Sigmoid colon (tissue), 7 donors: ENCODE measurements around the gene MOB3B. TPM values are rescaled to one million over a fixed set of nuclear protein-coding genes. Genes with fewer than 3 reads are reported as not detected.

Experiments
- DNase-seq: peaks from one replicate; pipeline ENCODE4 v3.0.0-alpha.2; 2019
- H3K27ac ChIP-seq, 4 donors: fragments of 200-600 bp; sonication (generic); one replicate each; pipeline ENCODE4 v1.5.1; 2016 to 2019; ENCODE audit warnings: mild to moderate bottlenecking in 1 of 4
- H3K27me3 ChIP-seq, 3 donors: fragments of 200-600 bp; sonication (generic); one replicate each; pipeline ENCODE4 v1.5.1; 2019; ENCODE audit warnings: mild to moderate bottlenecking in 1 of 3
- H3K36me3 ChIP-seq, 4 donors: fragments of 200-600 bp; sonication (generic); one replicate each; pipeline ENCODE4 v1.5.1; 2016 to 2019
- H3K4me1 ChIP-seq, 4 donors: fragments of 200-600 bp; sonication (generic); one replicate each; pipeline ENCODE4 v1.5.1; 2017 to 2019
- H3K4me3 ChIP-seq, 4 donors: fragments of 200-600 bp; sonication (generic); one replicate each; pipeline ENCODE4 v1.5.1; 2017 to 2019; ENCODE audit warnings: mild to moderate bottlenecking in 2 of 4, moderate library complexity in 1 of 4
- H3K9me3 ChIP-seq, 4 donors: fragments of 200-600 bp in 3 of 4; sonication (generic) in 3 of 4; one replicate each; pipeline versions ENCODE4 v1.5.1 to v1.6.1; 2013 to 2019
- CTCF ChIP-seq, 4 experiments: fragments of 450-650 bp in 3 of 4; fragments of 200-600 bp in 1 of 4; IDR thresholded peaks; one replicate each; pipeline ENCODE4 v1.5.1; 2016 to 2019; ENCODE audit warnings: antibody characterized with exemption in 4 of 4, mild to moderate bottlenecking in 3 of 4, moderate library complexity in 2 of 4
- EP300 ChIP-seq, 4 donors: sonication (generic); formaldehyde crosslinking; IDR thresholded peaks; one replicate each; pipeline ENCODE4 v1.6.1; 2017; ENCODE audit warnings: antibody characterized with exemption in 4 of 4
- POLR2A ChIP-seq, 2 donors: fragments of 450-650 bp; IDR thresholded peaks; one replicate each; pipeline ENCODE4 v1.6.1; 2016; ENCODE audit warnings: antibody characterized with exemption in 2 of 2, mild to moderate bottlenecking in 2 of 2, moderate library complexity in 2 of 2
- POLR2AphosphoS5 ChIP-seq, 4 donors: sonication (generic); formaldehyde crosslinking; IDR thresholded peaks; one replicate each; pipeline ENCODE4 v1.6.1; 2017; ENCODE audit warnings: antibody characterized with exemption in 4 of 4
- WGBS, 2 donors: extraction: QIAGEN DNeasy Blood & Tissue Kit; methylation state at CpG; one replicate each; pipeline ENCODE4 v1.1.7; 2013; 5-methylcytosine and 5-hydroxymethylcytosine counted together
- intact Hi-C: fragments of 100-400 bp; cut with DNase I; formaldehyde crosslinking; loops from one replicate; pipeline ENCODE4 v1.15.1; 2023
- polyA plus RNA-seq, 3 donors: library from polyadenylated mRNA; stranded (reverse); fragments of 200-250 nt; gene quantifications; one replicate each; pipeline ENCODE4 v1.2.3, GENCODE V29; 2013
- total RNA-seq, 4 donors: library from RNA; depleted of rRNA; stranded (reverse); fragments of >200 nt; gene quantifications; one replicate each; pipeline ENCODE4 v1.1.0, GENCODE V29; 2016
- donor health status: healthy with polysubstance abuse.
- donor health status: Bipolar disorder and iron deficiency.
- donor health status: healthy.

The MOB3B gene
- total and polyA plus RNA-seq, 7 donors, result 6.9 to 23.4 (median 16.1) TPM

GRCh38 chr9:27483576-27483975, 46.0 kb downstream of the MOB3B start:
- H3K4me3 ChIP-seq, result no peak overlapping the region
- no peak overlapping the region for H3K27ac ChIP-seq
- WGBS, 2 donors, result 72 to 94% methylated on average over 6 of the region's 6 CpGs
- H3K36me3 ChIP-seq, result no peaks in the 10 kb centered on the region
- TF ChIP-seq POLR2AphosphoS5 (IDR thresholded peaks at IDR 0.05) (no peak), EP300 (IDR thresholded peaks at IDR 0.05) (no peak), CTCF (IDR thresholded peaks at IDR 0.05) (no peak), POLR2A (IDR thresholded peaks at IDR 0.05) (no peak)
- no peaks in the 10 kb centered on the region for H3K9me3 ChIP-seq
- no peaks in the 10 kb centered on the region for H3K27me3 ChIP-seq
- intact Hi-C loops, result no loop called here
- no peak for DNase-seq
- peaks cover 0 to 15% (median 8%) of the 10 kb centered on the region in 4 donors for H3K4me1 ChIP-seq

GRCh38 chr9:27482709-27483108, 46.9 kb downstream of the MOB3B start:
- intact Hi-C loops, result no loop called here
- no peak for TF ChIP-seq CTCF (IDR thresholded peaks at IDR 0.05)
- TF ChIP-seq POLR2AphosphoS5 (IDR thresholded peaks at IDR 0.05), result no peak
- no peak for TF ChIP-seq POLR2A (IDR thresholded peaks at IDR 0.05)
- no peak for TF ChIP-seq EP300 (IDR thresholded peaks at IDR 0.05)
- Histone ChIP-seq H3K27me3 (no peaks in the 10 kb centered on the region), H3K27ac (no peak overlapping the region), H3K4me3 (no peak overlapping the region), H3K9me3 (no peaks in the 10 kb centered on the region), H3K4me1 (peaks cover 0 to 12% (median 8%) of the 10 kb centered on the region in 4 donors), H3K36me3 (no peaks in the 10 kb centered on the region)
- DNase-seq, result no peak
- 88 to 89% methylated on average over 2 of the region's 2 CpGs for WGBS, 2 donors

DNA sequence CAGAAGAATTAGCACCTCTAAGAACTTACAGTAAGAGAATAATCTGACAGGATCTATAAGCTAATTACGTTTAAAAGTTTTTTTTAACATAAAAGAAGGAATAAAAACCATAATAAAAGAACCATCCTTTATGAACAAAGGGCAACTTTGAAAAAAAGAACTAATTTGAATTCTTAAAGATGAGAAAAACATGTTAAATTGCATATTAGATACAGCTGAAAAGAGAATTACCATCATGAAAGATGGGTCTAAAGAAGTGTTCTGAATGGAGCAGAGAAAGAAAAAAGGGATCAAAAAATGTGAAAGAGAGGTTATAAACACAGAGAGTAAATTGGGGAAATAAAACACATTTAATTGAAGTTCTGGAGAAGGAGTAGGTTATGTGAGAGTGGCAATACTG, 51.3 kb downstream of the MOB3B start:
- DNase-seq, result no peak
- Histone ChIP-seq H3K27ac (peak overlapping the region in 1 of 4 donors; percentile 20), H3K4me1 (peaks cover 0 to 7% (median 6%) of the 10 kb centered on the region in 4 donors), H3K4me3 (no peak overlapping the region), H3K36me3 (no peaks in the 10 kb centered on the region), H3K9me3 (no peaks in the 10 kb centered on the region), H3K27me3 (no peaks in the 10 kb centered on the region)
- TF ChIP-seq CTCF (IDR thresholded peaks at IDR 0.05) (no peak), POLR2A (IDR thresholded peaks at IDR 0.05) (no peak)
- intact Hi-C loops, result no loop called here
- 84 to 90% methylated on average over 1 of the region's 1 CpG for WGBS, 2 donors

- TF ChIP-seq POLR2AphosphoS5 (IDR thresholded peaks at IDR 0.05) (no peak), EP300 (IDR thresholded peaks at IDR 0.05) (no peak), CTCF (IDR thresholded peaks at IDR 0.05) (no peak), POLR2A (IDR thresholded peaks at IDR 0.05) (no peak)
- no peaks in the 10 kb centered on the region for H3K27me3 ChIP-seq
- no peak for DNase-seq
- 91 to 95% methylated on average over 6 of the region's 6 CpGs for WGBS, 2 donors
- peaks cover 0 to 21% (median 17%) of the 10 kb centered on the region in 4 donors for H3K4me1 ChIP-seq
- H3K4me3 ChIP-seq, result no peak overlapping the region
- peak overlapping the region in 1 of 4 donors; percentile 17 for H3K27ac ChIP-seq
- intact Hi-C loops, result no loop called here
- H3K36me3 ChIP-seq, result no peaks in the 10 kb centered on the region
- no peaks in the 10 kb centered on the region for H3K9me3 ChIP-seq
Measured at GRCh38 chr9:27476870-27477515, 52.6 kb downstream of the MOB3B start.
